K562 (cell line): ENCODE measurements around the gene TARP.

Experiments
- FOXA3 ChIP-seq, 2 experiments: fragments of 450-650 bp in 1 of 2; sonication (generic) in 1 of 2; formaldehyde crosslinking; IDR thresholded peaks in 1 of 2; conservative IDR thresholded peaks in 1 of 2; 2 replicates each; pipeline versions ENCODE4 v1.4.0 to v1.8.0; 2020 to 2022; ENCODE audit warnings: mild to moderate bottlenecking in 2 of 2, missing genetic modification reagents in 1 of 2
- HNRNPH1 ChIP-seq: fragments of 200-400 bp; formaldehyde crosslinking; optimal IDR thresholded peaks from 2 replicates; pipeline ENCODE3; 2017; ENCODE audit warnings: low read depth, mild to moderate bottlenecking, low read length, moderate library complexity
- IFI16 ChIP-seq: fragments of 250-450 bp; sonication (Bioruptor Pico); IDR thresholded peaks from 2 replicates; pipeline ENCODE4 v2.1.2; 2022; ENCODE audit warnings: mild to moderate bottlenecking, inconsistent platforms
- KLF10 ChIP-seq: fragments of 250-450 bp; sonication (Bioruptor Pico); IDR thresholded peaks from 2 replicates; pipeline ENCODE4 v1.6.1; 2021; ENCODE audit warnings: matching md5 sums
- KLF6 ChIP-seq: fragments of 250-450 bp; sonication (Bioruptor Pico); IDR thresholded peaks from 2 replicates; pipeline ENCODE4 v1.4.0; 2020; ENCODE audit warnings: mild to moderate bottlenecking, moderate library complexity, borderline replicate concordance
- MXI1 ChIP-seq: IDR thresholded peaks from 2 replicates; pipeline ENCODE4 v1.6.1; 2011; ENCODE audit warnings: low read depth, mild to moderate bottlenecking, improper control_type of control experiment, low read length
- PHB ChIP-seq: fragments of 250-450 bp; sonication (Bioruptor Pico); IDR thresholded peaks from 2 replicates; pipeline ENCODE4 v1.5.0; 2021
- POLR2G ChIP-seq: fragments of 200-400 bp; formaldehyde crosslinking; IDR thresholded peaks from 2 replicates; pipeline ENCODE4 v1.6.1; 2017; ENCODE audit warnings: low read depth, mild to moderate bottlenecking, antibody characterized with exemption, low read length, moderate library complexity
- RBBP5 ChIP-seq: fragments of 200-600 bp; sonication (generic); IDR thresholded peaks from 2 replicates; pipeline ENCODE4 v1.6.1; 2012; ENCODE audit warnings: borderline replicate concordance, mild to moderate bottlenecking, low read length, control low read depth, inconsistent platforms; ENCODE audit not compliant: insufficient read depth, poor library complexity, severe bottlenecking
- SMAD4 ChIP-seq: fragments of 250-450 bp; sonication (Bioruptor Pico); conservative IDR thresholded peaks from 2 replicates; pipeline ENCODE4 v1.8.0; 2021; ENCODE audit warnings: inconsistent platforms, mild to moderate bottlenecking, moderate library complexity
- SMARCA5 ChIP-seq: fragments of 450-650 bp; IDR thresholded peaks from 2 replicates; pipeline ENCODE4 v1.6.1; 2016
- SMARCB1 ChIP-seq: IDR thresholded peaks from 2 replicates; pipeline ENCODE4 v1.6.1; 2011; ENCODE audit warnings: improper control_type of control experiment, low read depth; ENCODE audit not compliant: insufficient read length
- STAT5A ChIP-seq: IDR thresholded peaks from 2 replicates; pipeline ENCODE4 v1.6.1; 2012; ENCODE audit warnings: low read length, inconsistent platforms, borderline replicate concordance
- SUPT5H ChIP-seq: fragments of 450-650 bp; IDR thresholded peaks from 2 replicates; pipeline ENCODE4 v1.6.1; 2016
- TBL1XR1 ChIP-seq, 2 experiments: IDR thresholded peaks; 2 replicates each; pipeline ENCODE4 v1.6.1; 2012; ENCODE audit warnings: improper control_type of control experiment in 2 of 2, low read length in 2 of 2, mild to moderate bottlenecking in 1 of 2
- TOE1 ChIP-seq, 2 experiments: fragments of 450-650 bp in 1 of 2; sonication (generic) in 1 of 2; formaldehyde crosslinking in 1 of 2; IDR thresholded peaks; 2 replicates each; pipeline versions ENCODE4 v1.7.1 to v1.8.0; 2016 to 2022; ENCODE audit warnings: borderline replicate concordance in 2 of 2, mild to moderate bottlenecking in 2 of 2, antibody characterized with exemption in 1 of 2, inconsistent platforms in 1 of 2, low read depth in 1 of 2, missing genetic modification reagents in 1 of 2, moderate library complexity in 1 of 2
- ZNF3 ChIP-seq: fragments of 250-450 bp; sonication (Bioruptor Pico); IDR thresholded peaks from 2 replicates; pipeline ENCODE4 v1.5.0; 2021; ENCODE audit warnings: mild to moderate bottlenecking, moderate library complexity
- ZNF324 ChIP-seq: fragments of 250-450 bp; sonication (Bioruptor Pico); IDR thresholded peaks from 2 replicates; pipeline ENCODE4 v1.4.0; 2020; ENCODE audit warnings: mild to moderate bottlenecking
- ZNF551 ChIP-seq: fragments of 250-450 bp; sonication (Bioruptor Pico); IDR thresholded peaks from 2 replicates; pipeline ENCODE4 v1.5.0; 2021; ENCODE audit warnings: mild to moderate bottlenecking, moderate library complexity
- TF ChIP-seq, protein P1 (sequence below): sonication (generic); formaldehyde crosslinking; IDR thresholded peaks from 2 replicates; pipeline ENCODE4 v1.8.0; 2022; ENCODE audit warnings: mild to moderate bottlenecking, low read depth, missing genetic modification reagents
- TF ChIP-seq, protein P2 (sequence below): sonication (generic); formaldehyde crosslinking; IDR thresholded peaks from 2 replicates; pipeline ENCODE4 v1.8.0; 2022; ENCODE audit warnings: mild to moderate bottlenecking, missing genetic modification reagents
- TF ChIP-seq, protein P3 (sequence below): sonication (generic); formaldehyde crosslinking; IDR thresholded peaks from 2 replicates; pipeline ENCODE4 v1.5.0; 2020; ENCODE audit warnings: missing genetic modification reagents
- TF ChIP-seq, protein P4 (sequence below): IDR thresholded peaks from 2 replicates; pipeline ENCODE4 v1.6.1; 2011; ENCODE audit not compliant: insufficient read length; ENCODE audit errors: extremely low read depth

Gene TARP

DNA sequence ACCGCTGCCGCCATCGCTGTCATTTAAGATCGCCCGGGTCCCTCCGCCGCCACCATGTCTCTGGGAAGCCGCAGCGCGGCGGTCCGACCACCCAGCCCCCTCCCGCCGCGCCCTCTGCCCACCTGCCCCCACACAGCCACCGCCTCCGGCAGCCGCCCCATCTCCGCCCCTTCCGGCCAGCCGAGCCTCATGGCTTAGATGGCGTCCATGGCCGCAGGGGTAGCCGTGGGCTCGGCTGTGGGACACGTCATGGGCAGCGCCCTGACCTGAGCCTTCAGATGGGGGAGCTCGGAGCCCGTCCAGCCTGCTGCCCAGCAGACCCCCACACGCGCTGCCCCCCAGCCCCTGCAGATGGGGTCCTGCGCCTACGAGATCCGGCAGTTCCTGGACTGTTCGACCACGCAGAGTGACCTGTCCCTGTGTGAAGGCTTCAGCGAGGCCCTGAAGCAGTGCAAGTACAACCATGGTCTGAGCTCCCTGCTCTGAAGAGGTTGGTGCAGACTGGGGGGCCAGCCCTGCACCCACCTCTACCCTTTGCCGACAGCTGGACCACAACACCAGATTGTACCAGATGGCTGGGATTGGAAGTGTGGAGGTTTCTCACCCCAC, 38.0 kb upstream of the TARP start (continued):
- TF ChIP-seq, protein P1, sequence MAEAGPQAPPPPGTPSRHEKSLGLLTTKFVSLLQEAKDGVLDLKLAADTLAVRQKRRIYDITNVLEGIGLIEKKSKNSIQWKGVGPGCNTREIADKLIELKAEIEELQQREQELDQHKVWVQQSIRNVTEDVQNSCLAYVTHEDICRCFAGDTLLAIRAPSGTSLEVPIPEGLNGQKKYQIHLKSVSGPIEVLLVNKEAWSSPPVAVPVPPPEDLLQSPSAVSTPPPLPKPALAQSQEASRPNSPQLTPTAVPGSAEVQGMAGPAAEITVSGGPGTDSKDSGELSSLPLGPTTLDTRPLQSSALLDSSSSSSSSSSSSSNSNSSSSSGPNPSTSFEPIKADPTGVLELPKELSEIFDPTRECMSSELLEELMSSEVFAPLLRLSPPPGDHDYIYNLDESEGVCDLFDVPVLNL (CRISPR knock-in tag): peak; percentile 13; the same call in 1 of the 2 replicates
- TF ChIP-seq SUPT5H: peak; percentile 81
- TF ChIP-seq IFI16: no peak
- no peak for TF ChIP-seq TBL1XR1 (IDR thresholded peaks at IDR 0.05; ENCODE audit: low read length in 2 of 2)
- TF ChIP-seq SMAD4 (CRISPR knock-in tag): 0 out of 2 replicates have a peak, but pooled peaks have one; percentile 31
- no peak for TF ChIP-seq HNRNPH1
- TF ChIP-seq RBBP5: peak; percentile 72
- TF ChIP-seq FOXA3 (CRISPR knock-in tag; conservative IDR thresholded peaks at IDR 0.05 in 1 of 2, IDR thresholded peaks at IDR 0.05 in 1 of 2): no peak
- TF ChIP-seq ZNF3: no peak
- TF ChIP-seq, protein P2, sequence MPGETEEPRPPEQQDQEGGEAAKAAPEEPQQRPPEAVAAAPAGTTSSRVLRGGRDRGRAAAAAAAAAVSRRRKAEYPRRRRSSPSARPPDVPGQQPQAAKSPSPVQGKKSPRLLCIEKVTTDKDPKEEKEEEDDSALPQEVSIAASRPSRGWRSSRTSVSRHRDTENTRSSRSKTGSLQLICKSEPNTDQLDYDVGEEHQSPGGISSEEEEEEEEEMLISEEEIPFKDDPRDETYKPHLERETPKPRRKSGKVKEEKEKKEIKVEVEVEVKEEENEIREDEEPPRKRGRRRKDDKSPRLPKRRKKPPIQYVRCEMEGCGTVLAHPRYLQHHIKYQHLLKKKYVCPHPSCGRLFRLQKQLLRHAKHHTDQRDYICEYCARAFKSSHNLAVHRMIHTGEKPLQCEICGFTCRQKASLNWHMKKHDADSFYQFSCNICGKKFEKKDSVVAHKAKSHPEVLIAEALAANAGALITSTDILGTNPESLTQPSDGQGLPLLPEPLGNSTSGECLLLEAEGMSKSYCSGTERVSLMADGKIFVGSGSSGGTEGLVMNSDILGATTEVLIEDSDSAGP: no peak
- 0 out of 2 replicates have a peak, but pooled peaks have one; percentile 58 for TF ChIP-seq TOE1 (IDR thresholded peaks at IDR 0.05; ENCODE audit: borderline replicate concordance)
- TF ChIP-seq TOE1 (CRISPR knock-in tag; IDR thresholded peaks at IDR 0.05; ENCODE audit: borderline replicate concordance, low read depth): peak; percentile 37; the same call in 1 of the 2 replicates
- TF ChIP-seq MXI1: no peak
- TF ChIP-seq ZNF324: no peak
- TF ChIP-seq PHB (CRISPR knock-in tag): no peak
- TF ChIP-seq, protein P3, sequence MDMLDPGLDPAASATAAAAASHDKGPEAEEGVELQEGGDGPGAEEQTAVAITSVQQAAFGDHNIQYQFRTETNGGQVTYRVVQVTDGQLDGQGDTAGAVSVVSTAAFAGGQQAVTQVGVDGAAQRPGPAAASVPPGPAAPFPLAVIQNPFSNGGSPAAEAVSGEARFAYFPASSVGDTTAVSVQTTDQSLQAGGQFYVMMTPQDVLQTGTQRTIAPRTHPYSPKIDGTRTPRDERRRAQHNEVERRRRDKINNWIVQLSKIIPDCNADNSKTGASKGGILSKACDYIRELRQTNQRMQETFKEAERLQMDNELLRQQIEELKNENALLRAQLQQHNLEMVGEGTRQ (CRISPR knock-in tag): no peak
- peak; percentile 93 for TF ChIP-seq POLR2G
- TF ChIP-seq, protein P4, sequence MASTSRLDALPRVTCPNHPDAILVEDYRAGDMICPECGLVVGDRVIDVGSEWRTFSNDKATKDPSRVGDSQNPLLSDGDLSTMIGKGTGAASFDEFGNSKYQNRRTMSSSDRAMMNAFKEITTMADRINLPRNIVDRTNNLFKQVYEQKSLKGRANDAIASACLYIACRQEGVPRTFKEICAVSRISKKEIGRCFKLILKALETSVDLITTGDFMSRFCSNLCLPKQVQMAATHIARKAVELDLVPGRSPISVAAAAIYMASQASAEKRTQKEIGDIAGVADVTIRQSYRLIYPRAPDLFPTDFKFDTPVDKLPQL: no peak
- no peak for TF ChIP-seq STAT5A
- no peak for TF ChIP-seq SMARCB1
- no peak for TF ChIP-seq SMARCA5
- no peak for TF ChIP-seq KLF6 (CRISPR knock-in tag)
- TF ChIP-seq KLF10: no peak
- no peak for TF ChIP-seq ZNF551 (CRISPR knock-in tag)
